Heart left ventricle (tissue), 16 donors: ENCODE data around the gene TDG. TPM values are rescaled to one million over a fixed set of nuclear protein-coding genes. Genes with fewer than 3 reads are reported as not detected.
"Not testable (repeated sequence)": the region's sequence is repeated elsewhere in the genome, so short reads cannot be mapped to it uniquely, and the experiment has no call there.

Source experiments
- ATAC-seq, 4 donors: fragments of 200-7000 bp; cut with Tn5 transposase; one replicate each; pipeline ENCODE4 v1.9.1; 2020 to 2022; ENCODE audit warnings: moderate library complexity in 4 of 4, mild to moderate bottlenecking in 3 of 4, moderate number of reproducible peaks in 1 of 4
- DNase-seq, 5 donors: peaks; one replicate each; pipeline ENCODE4 v3.0.0-alpha.2; 2020
- H3K27ac ChIP-seq, 12 donors: fragments of 200-600 bp; sonication (generic) in 4 of 12; one replicate each; pipeline versions ENCODE4 v1.5.0 to v1.8.0; 2016 to 2022; ENCODE audit warnings: mild to moderate bottlenecking in 2 of 12
- H3K27me3 ChIP-seq, 9 donors: fragments of 200-600 bp; sonication (generic) in 2 of 9; one replicate each; pipeline versions ENCODE4 v1.5.1 to v1.8.0; 2016 to 2022; ENCODE audit warnings: mild to moderate bottlenecking in 3 of 9
- H3K36me3 ChIP-seq, 9 donors: fragments of 200-600 bp; sonication (generic) in 2 of 9; one replicate each; pipeline versions ENCODE4 v1.5.0 to v1.8.0; 2018 to 2022; ENCODE audit warnings: mild to moderate bottlenecking in 2 of 9
- H3K4me1 ChIP-seq, 12 donors: fragments of 200-600 bp; sonication (generic) in 4 of 12; one replicate each; pipeline versions ENCODE4 v1.5.0 to v1.8.0; 2016 to 2022; ENCODE audit warnings: mild to moderate bottlenecking in 3 of 12
- H3K4me3 ChIP-seq, 12 donors: fragments of 200-600 bp; sonication (generic) in 4 of 12; one replicate each; pipeline versions ENCODE4 v1.5.0 to v1.8.0; 2017 to 2022; ENCODE audit warnings: mild to moderate bottlenecking in 9 of 12, moderate library complexity in 4 of 12
- H3K9me3 ChIP-seq, 12 donors: fragments of 200-600 bp; sonication (generic) in 4 of 12; one replicate each; pipeline versions ENCODE4 v1.5.0 to v1.8.0; 2016 to 2022; ENCODE audit warnings: mild to moderate bottlenecking in 1 of 12
- CTCF ChIP-seq, 12 donors: fragments of 200-600 bp; sonication (generic) in 4 of 12; IDR thresholded peaks; one replicate each; pipeline versions ENCODE4 v1.5.0 to v1.8.0; 2018 to 2022; ENCODE audit warnings: antibody characterized with exemption in 12 of 12, mild to moderate bottlenecking in 5 of 12
- POLR2A ChIP-seq, 2 donors: fragments of 450-650 bp; IDR thresholded peaks; one replicate each; pipeline ENCODE4 v1.6.1; 2017; ENCODE audit warnings: antibody characterized with exemption in 2 of 2, mild to moderate bottlenecking in 2 of 2, moderate library complexity in 2 of 2
- WGBS, 4 donors: extraction: QIAGEN DNeasy Blood & Tissue Kit in 2 of 4; methylation state at CpG; one replicate each; pipeline versions ENCODE4 v1.1.5 to v1.1.7; 2013 to 2018; 5-methylcytosine and 5-hydroxymethylcytosine counted together
- intact Hi-C, 10 donors: fragments of 100-400 bp; cut with DNase I; formaldehyde crosslinking; loops; one replicate each; pipeline versions ENCODE4 v1.11.1 to v1.14.2; 2022
- polyA plus RNA-seq, 2 donors: library from polyadenylated mRNA; stranded (reverse); fragments of 200-250 nt; gene quantifications; one replicate each; pipeline ENCODE4 v1.2.3, GENCODE V29; 2013
- total RNA-seq, 9 donors: library from RNA; depleted of rRNA in 2 of 9; stranded (reverse); fragments of >200 nt in 2 of 9; fragmentation: NEBNext Ultra II Directional in 3 of 9; extraction: Animal tissue kit (Norgen Biotek cat#: 25700) in 3 of 9; gene quantifications; one replicate each; pipeline versions ENCODE4 v1.1.0 to v1.2.4, GENCODE V29; 2016 to 2023
- donor health status: ischemic (EF 13 %, LVEDD 7.1; RV severe dilation, severe dysfunction).
- donor health status: healthy with polysubstance abuse.
- donor health status: DM: no; HTN: yes; CAD: no.
- donor health status: DM: no; HTN: no; CAD: no.
- donor health status: ischemic (EF 25% LVEDD 6.9; RV normal size, moderate dysfunction).
- donor health status: ischemic (EF 25% LVEDD 5.7; RV mildly dilated, moderate dysfunction).
- donor health status: healthy.
- donor health status: DM: yes; HTN: yes; CAD: no.
- donor health status: ischemic (EF 35%, LVEDD 5.7; RV mildly dilated, moderate dysfunction).
- donor health status: nonischemic (EF 11% LVEDD 7.7; RV severe dilation, severe dysfunction).
- donor health status: DM: yes; HTN: yes; CAD: no.
- donor health status: PGD.
- donor health status: ischemic (EF 29% LVEDD 5.4; RV normal size, mild dysfunction).
- donor health status: nonischemic (EF 23%, LVEDD 6.1; RV moderate dilation, normal function).

The TDG gene
- total and polyA plus RNA-seq, 11 donors = 7.4 to 15.5 (median 13.1) TPM

- Histone ChIP-seq H3K27me3 (no peaks in the 10 kb centered on the region), H3K36me3 (peaks cover 0 to 25% (median 0%) of the 10 kb centered on the region in 9 donors), H3K9me3 (no peaks in the 10 kb centered on the region), H3K27ac (peak overlapping the region; percentile 19 to 72 (median 58)), H3K4me3 (no peak overlapping the region), H3K4me1 (peaks cover 0 to 18% (median 6%) of the 10 kb centered on the region in 12 donors)
- no peak for TF ChIP-seq POLR2A (IDR thresholded peaks at IDR 0.05)
- no peak for TF ChIP-seq CTCF (IDR thresholded peaks at IDR 0.05)
- intact Hi-C loops = loop anchor here in 1 of 10 donors (5.0 kb wide), 1 partner anchor 37 kb away; no protein-coding TSS in a partner anchor
- WGBS, 4 donors = 72 to 79% (median 76%) methylated on average over 4 of the region's 4 CpGs
- ATAC-seq (peak; percentile 84 to 91 (median 90)), DNase-seq (peak in 1 of 5 donors; percentile 23)
Observed at GRCh38 chr12:104010121-104010520, 44.4 kb downstream of the TDG start.

GRCh38 chr12:104010606-104011169, 45.0 kb downstream of the TDG start:
- no peak for TF ChIP-seq CTCF (IDR thresholded peaks at IDR 0.05)
- TF ChIP-seq POLR2A (IDR thresholded peaks at IDR 0.05) = no peak
- ATAC-seq (peak; percentile 42 to 81 (median 48)), DNase-seq (no peak)
- Histone ChIP-seq H3K27ac (peak overlapping the region; percentile 19 to 72 (median 58)), H3K36me3 (peaks cover 0 to 25% (median 0%) of the 10 kb centered on the region in 9 donors), H3K4me3 (no peak overlapping the region), H3K27me3 (no peaks in the 10 kb centered on the region), H3K9me3 (no peaks in the 10 kb centered on the region), H3K4me1 (peaks cover 0 to 18% (median 6%) of the 10 kb centered on the region in 12 donors)
- WGBS, 4 donors = 40 to 55% (median 46%) methylated on average over 2 of the region's 2 CpGs
- intact Hi-C loops = loop anchor here in 1 of 10 donors (5.0 kb wide), 1 partner anchor 37 kb away; no protein-coding TSS in a partner anchor

GRCh38 chr12:104011253-104011652, 45.6 kb downstream of the TDG start:
- DNase-seq (no peak), ATAC-seq (peak in 3 of 4 donors; percentile 32 to 56 (median 38))
- Histone ChIP-seq H3K36me3 (peaks cover 0 to 25% (median 0%) of the 10 kb centered on the region in 9 donors), H3K4me1 (peaks cover 0 to 18% (median 6%) of the 10 kb centered on the region in 12 donors), H3K9me3 (no peaks in the 10 kb centered on the region), H3K27me3 (no peaks in the 10 kb centered on the region), H3K27ac (peak overlapping the region in 11 of 12 donors; percentile 19 to 72 (median 58)), H3K4me3 (no peak overlapping the region)
- no peak for TF ChIP-seq CTCF (IDR thresholded peaks at IDR 0.05)
- no peak for TF ChIP-seq POLR2A (IDR thresholded peaks at IDR 0.05)
- intact Hi-C loops = loop anchor here in 1 of 10 donors (5.0 kb wide), 1 partner anchor 36 kb away; no protein-coding TSS in a partner anchor
- WGBS, 4 donors = 54 to 58% (median 57%) methylated on average over 6 of the region's 6 CpGs

- WGBS, 4 donors = 65 to 73% (median 71%) methylated on average over 4 of the region's 4 CpGs
- Histone ChIP-seq H3K27ac (no peak overlapping the region), H3K4me1 (peaks cover 0 to 18% (median 6%) of the 10 kb centered on the region in 12 donors), H3K4me3 (no peak overlapping the region), H3K27me3 (no peaks in the 10 kb centered on the region), H3K36me3 (peaks cover 0 to 25% (median 0%) of the 10 kb centered on the region in 9 donors), H3K9me3 (no peaks in the 10 kb centered on the region)
- intact Hi-C loops = loop anchor here in 1 of 10 donors (5.0 kb wide), 1 partner anchor 35 kb away; no protein-coding TSS in a partner anchor
- ATAC-seq = no peak
- TF ChIP-seq POLR2A (IDR thresholded peaks at IDR 0.05) = no peak
- no peak for TF ChIP-seq CTCF (IDR thresholded peaks at IDR 0.05)
- no peak for DNase-seq
Observed at GRCh38 chr12:104012331-104012730, 46.7 kb downstream of the TDG start.

- H3K4me1 ChIP-seq, H3K27ac ChIP-seq, H3K27me3 ChIP-seq, H3K36me3 ChIP-seq, DNase-seq, H3K4me3 ChIP-seq, ATAC-seq, intact Hi-C loops: not testable (repeated sequence)
- peaks cover 0 to 13% (median 0%) of the 10 kb centered on the region in 12 donors for H3K9me3 ChIP-seq
- 81 to 88% (median 87%) methylated on average over 1 of the region's 1 CpG for WGBS, 4 donors
Observed at GRCh38 chr12:104021862-104022261, 56.2 kb downstream of the TDG start.
